Mammary epithelial cell (primary cell): ENCODE measurements around the gene GOLGA6B.
"Not testable (repeated sequence)": the region's sequence is repeated elsewhere in the genome, so short reads cannot be mapped to it uniquely, and the experiment has no call there.

Experiments used
- EZH2 ChIP-seq: IDR thresholded peaks from 2 replicates; pipeline ENCODE4 v1.6.1; 2012; ENCODE audit warnings: low read length, inconsistent platforms, borderline replicate concordance
- TF ChIP-seq, protein P1 (sequence below), 2 donors: IDR thresholded peaks in 1 of 2; conservative IDR thresholded peaks in 1 of 2; 2 replicates each; pipeline ENCODE4 v1.5.1; 2011 to 2012; ENCODE audit warnings: inconsistent platforms in 2 of 2, low read length in 2 of 2, mild to moderate bottlenecking in 2 of 2, control low read depth in 1 of 2, low read depth in 1 of 2; ENCODE audit not compliant: insufficient read depth in 1 of 2; ENCODE audit errors: extremely low read depth in 1 of 2

DNA sequence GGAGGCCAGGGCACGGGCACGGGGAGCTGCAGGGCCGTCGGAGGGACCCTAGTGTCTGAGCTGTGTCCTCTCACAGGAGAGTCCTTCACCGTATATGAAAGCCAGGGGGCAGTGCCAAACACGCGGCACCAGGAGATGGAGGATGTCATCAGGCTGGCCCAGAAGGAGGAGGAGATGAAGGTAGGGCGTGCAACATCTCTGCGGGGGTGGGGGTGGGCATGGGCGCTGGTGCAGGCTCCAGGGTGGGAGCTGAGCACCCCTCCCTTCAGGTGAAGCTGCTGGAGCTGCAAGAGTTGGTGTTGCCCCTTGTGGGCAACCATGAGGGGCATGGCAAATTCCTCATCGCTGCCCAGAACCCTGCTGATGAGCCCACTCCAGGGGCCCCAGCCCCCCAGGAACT is 11.2 kb downstream of the GOLGA6B start:
- TF ChIP-seq, protein P1, sequence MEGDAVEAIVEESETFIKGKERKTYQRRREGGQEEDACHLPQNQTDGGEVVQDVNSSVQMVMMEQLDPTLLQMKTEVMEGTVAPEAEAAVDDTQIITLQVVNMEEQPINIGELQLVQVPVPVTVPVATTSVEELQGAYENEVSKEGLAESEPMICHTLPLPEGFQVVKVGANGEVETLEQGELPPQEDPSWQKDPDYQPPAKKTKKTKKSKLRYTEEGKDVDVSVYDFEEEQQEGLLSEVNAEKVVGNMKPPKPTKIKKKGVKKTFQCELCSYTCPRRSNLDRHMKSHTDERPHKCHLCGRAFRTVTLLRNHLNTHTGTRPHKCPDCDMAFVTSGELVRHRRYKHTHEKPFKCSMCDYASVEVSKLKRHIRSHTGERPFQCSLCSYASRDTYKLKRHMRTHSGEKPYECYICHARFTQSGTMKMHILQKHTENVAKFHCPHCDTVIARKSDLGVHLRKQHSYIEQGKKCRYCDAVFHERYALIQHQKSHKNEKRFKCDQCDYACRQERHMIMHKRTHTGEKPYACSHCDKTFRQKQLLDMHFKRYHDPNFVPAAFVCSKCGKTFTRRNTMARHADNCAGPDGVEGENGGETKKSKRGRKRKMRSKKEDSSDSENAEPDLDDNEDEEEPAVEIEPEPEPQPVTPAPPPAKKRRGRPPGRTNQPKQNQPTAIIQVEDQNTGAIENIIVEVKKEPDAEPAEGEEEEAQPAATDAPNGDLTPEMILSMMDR (conservative IDR thresholded peaks at IDR 0.05 in 1 of 2, IDR thresholded peaks at IDR 0.05 in 1 of 2; ENCODE audit: extremely low read depth in 1 of 2, insufficient read depth in 1 of 2, low read depth in 1 of 2, low read length in 2 of 2), result not testable (repeated sequence)
- not testable (repeated sequence) for TF ChIP-seq EZH2
